H1 (cell line): ENCODE results near the gene TMEM269. TPM values are rescaled to one million over a fixed set of nuclear protein-coding genes. Genes with fewer than 3 reads are reported as not detected.

ENCODE experiments used
- CEBPB ChIP-seq: IDR thresholded peaks from 2 replicates; pipeline ENCODE4 v1.6.1; 2012; ENCODE audit warnings: low read depth, low read length
- E2F6 ChIP-seq: IDR thresholded peaks from 2 replicates; pipeline ENCODE4 v1.6.1; 2012; ENCODE audit warnings: inconsistent platforms
- HDAC6 ChIP-seq: IDR thresholded peaks from one replicate; pipeline ENCODE4 v1.7.1; 2012; ENCODE audit warnings: low read depth, mild to moderate bottlenecking, inconsistent platforms, low read length, moderate library complexity
- NRF1 ChIP-seq: IDR thresholded peaks from 2 replicates; pipeline ENCODE4 v1.6.1; 2011; ENCODE audit warnings: mild to moderate bottlenecking, low read depth, low read length, improper control_type of control experiment
- PHF8 ChIP-seq: fragments of 200-600 bp; sonication (generic); conservative IDR thresholded peaks from 2 replicates; pipeline ENCODE4 v1.7.1; 2012; ENCODE audit warnings: low read depth, mild to moderate bottlenecking, inconsistent platforms, low read length, moderate library complexity
- polyA plus RNA-seq, 7 experiments: library from polyadenylated mRNA; depleted of rRNA in 3 of 7; stranded (reverse) in 5 of 7; unstranded in 2 of 7; fragments of >200 nt in 5 of 7; fragments of 200-250 nt in 2 of 7; gene quantifications; 1 replicate in 5 of 7; 2 replicates in 1 of 7; 4 replicates in 1 of 7; pipeline versions ENCODE4 v1.2.1 to v1.2.3, GENCODE V29; 2011 to 2013; ENCODE audit warnings: missing spikeins in 2 of 7, mixed read lengths in 2 of 7
- total RNA-seq: library from RNA; stranded (reverse); fragmentation: NEBNext Ultra II Directional; extraction: Animal tissue kit (Norgen Biotek cat#: 25700); gene quantifications from 2 replicates; pipeline ENCODE4 v1.2.1, GENCODE V29; 2021

Gene TMEM269
- total and polyA plus RNA-seq, 2 of the 8 experiments (the other 6 are each of a cell fraction or from before 2014, with no cell fraction given): 0.14 to 0.35 TPM

DNA sequence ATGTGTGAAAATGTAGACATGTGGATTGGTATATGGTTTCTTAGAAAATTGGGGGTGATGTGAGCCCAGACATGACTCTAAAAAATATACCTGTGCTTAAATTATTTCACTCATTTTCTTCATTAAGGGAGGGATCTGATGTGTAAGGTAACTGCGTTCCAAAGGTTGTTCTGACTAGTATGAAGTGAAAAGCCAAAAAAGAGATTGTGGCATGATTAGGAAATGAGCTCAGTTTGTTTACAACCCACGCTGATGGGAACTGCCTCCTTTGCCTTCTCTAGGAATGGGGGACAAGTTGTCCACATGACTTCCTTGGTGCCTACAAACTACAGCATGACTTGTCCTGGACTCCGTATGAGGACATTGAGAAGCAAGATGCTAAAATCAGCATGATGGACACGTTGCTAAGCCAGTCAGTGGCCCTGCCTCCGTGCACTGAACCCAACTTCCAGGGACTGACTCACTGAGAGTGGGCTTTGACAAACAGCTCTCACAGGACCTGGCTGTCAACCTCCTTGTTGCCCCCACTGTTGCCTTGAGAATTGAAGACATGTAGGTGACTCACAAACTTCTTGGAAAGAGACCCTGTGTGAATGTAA, 9.8 kb upstream of the TMEM269 start (continued):
- TF ChIP-seq HDAC6 (no peak), PHF8 (no peak), NRF1 (no peak), E2F6 (no peak), CEBPB (no peak)
